ENCODE results near the gene METTL26. TPM values are rescaled to one million over a fixed set of nuclear protein-coding genes. Genes with fewer than 3 reads are reported as not detected.
A peak's percentile ranks its signal among the peaks of the same experiment; 100 is the strongest.
"Not testable (repeated sequence)": the region's sequence is repeated elsewhere in the genome, so short reads cannot be mapped to it uniquely, and the experiment has no call there.

METTL26 gene
- total and polyA plus RNA-seq, 2 of the 4 experiments (the other 2 are of a cell fraction): 46.8 to 128 TPM

GRCh38 chr16:598823-599739, 37.0 kb downstream of the METTL26 start:
- Histone ChIP-seq H2BK5ac (ENCODE audit: low read depth, low read length, poor library complexity, severe bottlenecking) (no peak overlapping the region), H3K4me2 (ENCODE audit: low read depth, low read length) (no peak overlapping the region), H3K14ac (replicated peaks; ENCODE audit: low read depth, low read length) (no peak overlapping the region), H3K9me1 (ENCODE audit: insufficient read depth, low read length) (0 out of 2 replicates have a peak, but pooled peaks cover 4% of the 10 kb centered on the region), H3K56ac (ENCODE audit: extremely low read depth, insufficient read depth, low read length) (no peak overlapping the region), H3K18ac (ENCODE audit: low read depth, low read length) (no peak overlapping the region), H3K79me1 (ENCODE audit: low read depth in 1 of 2, low read length in 2 of 2) (peaks cover 20 to 76% of the 10 kb centered on the region in 2 experiments), H4K8ac (ENCODE audit: low read depth in 2 of 2, low read length in 2 of 2) (no peak overlapping the region), H3K4ac (ENCODE audit: low read depth, low read length) (no peak overlapping the region), H2BK20ac (ENCODE audit: low read depth, low read length) (no peak overlapping the region), H2BK120ac (ENCODE audit: low read depth, low read length) (no peak overlapping the region), H2AK9ac (replicated peaks; ENCODE audit: low read depth, low read length, poor library complexity) (peak overlapping the region; percentile 42), H3K27me3 (ENCODE audit: control insufficient read depth, insufficient read depth, low read length) (no peaks in the 10 kb centered on the region), H4K5ac (ENCODE audit: low read depth, low read length) (no peak overlapping the region), H3K4me1 (ENCODE audit: control insufficient read depth, insufficient read depth, low read length) (no peaks in the 10 kb centered on the region), H2AFZ (replicated peaks; ENCODE audit: low read length, poor library complexity) (no peak overlapping the region), H4K91ac (ENCODE audit: insufficient read depth, low read depth, low read length) (no peak overlapping the region), H3K4me3 (ENCODE audit: insufficient read depth, low read depth, low read length) (no peak overlapping the region), H2BK15ac (ENCODE audit: low read depth, low read length) (no peak overlapping the region), H3K9me3 (ENCODE audit: control insufficient read depth, insufficient read depth, low read length) (no peaks in the 10 kb centered on the region), H3K27ac (ENCODE audit: insufficient read depth, low read length) (no peak overlapping the region), H3K23ac (ENCODE audit: low read depth, low read length) (no peak overlapping the region), H3K9ac (ENCODE audit: low read depth, low read length) (no peak overlapping the region), H4K20me1 (ENCODE audit: insufficient read depth, low read length) (peaks cover 27% of the 10 kb centered on the region), H2AK5ac (ENCODE audit: low read depth, low read length) (no peak overlapping the region), H3K36me3 (ENCODE audit: control insufficient read depth, insufficient read depth, low read length) (peaks cover 6% of the 10 kb centered on the region; the same call in 1 of the 2 replicates)
- WGBS, 2 experiments (ENCODE audit: extremely low coverage in 2 of 2, insufficient read length in 1 of 2): 93% methylated on average over 16 of the region's 43 CpGs; no CpG with 5 or more reads in 1 of the 2 experiments
- no TSS peak for BruUV-seq (replicated peaks)
- dilution Hi-C loops (cut with HindIII; ENCODE audit: low sequenced_read_pairs, unreplicated experiment): no loop called here
- TF ChIP-seq MXI1 (IDR thresholded peaks at IDR 0.05; ENCODE audit: borderline replicate concordance, low read depth, low read length) (no peak), CHD1 (IDR thresholded peaks at IDR 0.05; ENCODE audit: low read depth, low read length) (no peak), FOS (IDR thresholded peaks at IDR 0.05; ENCODE audit: low read depth, low read length) (no peak), MAZ (IDR thresholded peaks at IDR 0.05; ENCODE audit: borderline replicate concordance, low read depth, low read length) (no peak), RAD21 (IDR thresholded peaks at IDR 0.05; ENCODE audit: low read length) (no peak), MAFK (IDR thresholded peaks at IDR 0.05; ENCODE audit: low read depth, low read length) (no peak), RCOR1 (IDR thresholded peaks at IDR 0.05; ENCODE audit: insufficient replicate concordance, low read length) (no peak), CEBPB (IDR thresholded peaks at IDR 0.05; ENCODE audit: low read depth, low read length) (no peak)
- POLR2A ChIA-PET (ENCODE audit: unreplicated experiment): no interaction called here
- ATAC-seq (ENCODE audit: low read depth): no peak
- no peak for DNase-seq
- intact Hi-C loops (cut with micrococcal nuclease): no loop called here
- in situ Hi-C loops (cut with MboI; ENCODE audit: low sequenced_read_pairs): no loop called here
- CTCF ChIA-PET: no interaction called here

- H2BK15ac ChIP-seq (ENCODE audit: low read depth, low read length); H4K91ac ChIP-seq (ENCODE audit: insufficient read depth, low read depth, low read length); H2BK5ac ChIP-seq (ENCODE audit: low read depth, low read length, poor library complexity, severe bottlenecking); CTCF ChIA-PET; H3K9me1 ChIP-seq (ENCODE audit: insufficient read depth, low read length); in situ Hi-C loops (cut with MboI; ENCODE audit: low sequenced_read_pairs); H2AK5ac ChIP-seq (ENCODE audit: low read depth, low read length); H4K5ac ChIP-seq (ENCODE audit: low read depth, low read length); H3K9me3 ChIP-seq (ENCODE audit: control insufficient read depth, insufficient read depth, low read length); H3K27me3 ChIP-seq (ENCODE audit: control insufficient read depth, insufficient read depth, low read length); H3K4ac ChIP-seq (ENCODE audit: low read depth, low read length); H3K4me3 ChIP-seq (ENCODE audit: insufficient read depth, low read depth, low read length); H3K4me1 ChIP-seq (ENCODE audit: control insufficient read depth, insufficient read depth, low read length); H2AFZ ChIP-seq (replicated peaks; ENCODE audit: low read length, poor library complexity); ATAC-seq (ENCODE audit: low read depth); H3K56ac ChIP-seq (ENCODE audit: extremely low read depth, insufficient read depth, low read length); H2AK9ac ChIP-seq (replicated peaks; ENCODE audit: low read depth, low read length, poor library complexity); DNase-seq; intact Hi-C loops (cut with micrococcal nuclease); H2BK20ac ChIP-seq (ENCODE audit: low read depth, low read length); H3K36me3 ChIP-seq (ENCODE audit: control insufficient read depth, insufficient read depth, low read length); dilution Hi-C loops (cut with HindIII; ENCODE audit: low sequenced_read_pairs, unreplicated experiment); H3K18ac ChIP-seq (ENCODE audit: low read depth, low read length); H4K8ac ChIP-seq (ENCODE audit: low read depth in 2 of 2, low read length in 2 of 2); H3K14ac ChIP-seq (replicated peaks; ENCODE audit: low read depth, low read length); H3K27ac ChIP-seq (ENCODE audit: insufficient read depth, low read length); POLR2A ChIA-PET (ENCODE audit: unreplicated experiment); H3K23ac ChIP-seq (ENCODE audit: low read depth, low read length); BruUV-seq (replicated peaks); H3K4me2 ChIP-seq (ENCODE audit: low read depth, low read length); H3K9ac ChIP-seq (ENCODE audit: low read depth, low read length); H2BK120ac ChIP-seq (ENCODE audit: low read depth, low read length): not testable (repeated sequence)
- WGBS, 2 experiments (ENCODE audit: extremely low coverage in 2 of 2, insufficient read length in 1 of 2): no CpG with 5 or more reads among the region's 7 CpGs
- peaks cover 41% of the 10 kb centered on the region for H4K20me1 ChIP-seq (ENCODE audit: insufficient read depth, low read length)
- peaks cover 21 to 83% of the 10 kb centered on the region in 2 experiments for H3K79me1 ChIP-seq (ENCODE audit: low read depth in 1 of 2, low read length in 2 of 2)
These were observed 38.5 kb downstream of the METTL26 start for GRCh38 chr16:597655-598054.

Data from IMR-90 (cell line).